ENCODE data around the gene ANG.
A peak's percentile ranks its signal among the peaks of the same experiment; 100 is the strongest.

The ANG gene

DNA sequence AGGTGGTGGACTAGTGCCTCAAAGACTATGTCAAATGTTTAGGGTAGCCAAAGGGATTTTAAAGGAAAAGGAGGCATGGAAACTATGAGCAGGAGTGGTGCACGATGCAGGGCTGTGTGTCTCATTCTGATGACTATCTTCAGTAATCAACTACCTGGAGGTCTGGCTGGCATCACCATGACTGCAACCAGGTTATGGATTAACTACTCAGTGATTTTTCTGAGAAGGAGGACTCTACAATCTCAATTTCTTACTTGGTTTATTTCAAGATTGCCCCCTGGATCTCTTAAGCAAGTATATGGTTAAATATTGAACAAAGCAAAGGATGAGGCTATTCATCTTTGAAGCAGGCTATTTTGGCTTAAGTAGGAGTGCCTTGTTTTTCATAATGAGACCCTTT is 38.0 kb downstream of the ANG start:
- H3K4me1 ChIP-seq (ENCODE audit: low read length), result peaks cover 42% of the 10 kb centered on the region
- no peak for TF ChIP-seq EZH2phosphoT487 (IDR thresholded peaks at IDR 0.05; ENCODE audit: low read depth)
- TF ChIP-seq, protein P1, sequence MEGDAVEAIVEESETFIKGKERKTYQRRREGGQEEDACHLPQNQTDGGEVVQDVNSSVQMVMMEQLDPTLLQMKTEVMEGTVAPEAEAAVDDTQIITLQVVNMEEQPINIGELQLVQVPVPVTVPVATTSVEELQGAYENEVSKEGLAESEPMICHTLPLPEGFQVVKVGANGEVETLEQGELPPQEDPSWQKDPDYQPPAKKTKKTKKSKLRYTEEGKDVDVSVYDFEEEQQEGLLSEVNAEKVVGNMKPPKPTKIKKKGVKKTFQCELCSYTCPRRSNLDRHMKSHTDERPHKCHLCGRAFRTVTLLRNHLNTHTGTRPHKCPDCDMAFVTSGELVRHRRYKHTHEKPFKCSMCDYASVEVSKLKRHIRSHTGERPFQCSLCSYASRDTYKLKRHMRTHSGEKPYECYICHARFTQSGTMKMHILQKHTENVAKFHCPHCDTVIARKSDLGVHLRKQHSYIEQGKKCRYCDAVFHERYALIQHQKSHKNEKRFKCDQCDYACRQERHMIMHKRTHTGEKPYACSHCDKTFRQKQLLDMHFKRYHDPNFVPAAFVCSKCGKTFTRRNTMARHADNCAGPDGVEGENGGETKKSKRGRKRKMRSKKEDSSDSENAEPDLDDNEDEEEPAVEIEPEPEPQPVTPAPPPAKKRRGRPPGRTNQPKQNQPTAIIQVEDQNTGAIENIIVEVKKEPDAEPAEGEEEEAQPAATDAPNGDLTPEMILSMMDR (IDR thresholded peaks at IDR 0.05; ENCODE audit: low read depth, low read length), result no peak
- H3K4me3 ChIP-seq (ENCODE audit: low read length), result peak overlapping the region; percentile 34; the same call in 1 of the 2 replicates
- no peaks in the 10 kb centered on the region for H4K20me1 ChIP-seq (ENCODE audit: insufficient read depth, low read length)
- no peaks in the 10 kb centered on the region for H3K36me3 ChIP-seq (replicated peaks; ENCODE audit: low read depth, low read length)
- H3K79me2 ChIP-seq (ENCODE audit: low read length), result no peaks in the 10 kb centered on the region
- no peak overlapping the region for H3K9ac ChIP-seq (ENCODE audit: low read length)
- peaks cover 9% of the 10 kb centered on the region; the same call in 1 of the 2 replicates for H3K27me3 ChIP-seq (ENCODE audit: low read depth, low read length)
- no peaks in the 10 kb centered on the region for H3K9me3 ChIP-seq (ENCODE audit: insufficient read depth, low read length)
- H3K27ac ChIP-seq (ENCODE audit: low read length), result peak overlapping the region; percentile 13; the same call in 1 of the 2 replicates
- H2AFZ ChIP-seq (ENCODE audit: low read depth, low read length), result peak overlapping the region; percentile 39; the same call in 1 of the 2 replicates
- H3K4me2 ChIP-seq (ENCODE audit: low read length), result peak overlapping the region; percentile 49

DNA sequence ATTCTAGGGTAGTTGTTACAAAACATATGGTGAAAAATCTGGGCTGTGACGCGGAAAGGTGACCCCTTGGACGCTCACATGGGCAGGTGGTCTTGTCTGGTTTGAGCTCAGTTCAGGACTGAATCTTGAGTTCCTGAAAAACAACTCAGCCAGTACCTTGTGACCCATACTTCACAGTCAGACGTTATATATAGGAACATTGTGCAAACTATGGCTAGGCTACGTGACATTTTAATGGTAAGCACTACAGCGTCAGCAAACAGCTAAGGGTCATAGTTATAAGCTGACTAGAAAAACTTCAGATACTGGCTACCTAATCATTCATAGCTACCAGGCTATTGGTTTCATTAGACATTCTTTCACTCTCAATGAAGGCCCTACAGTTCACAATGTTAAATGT is 42.3 kb downstream of the ANG start:
- no peak overlapping the region for H3K4me2 ChIP-seq (ENCODE audit: low read length)
- no peak overlapping the region for H3K27ac ChIP-seq (ENCODE audit: low read length)
- no peak overlapping the region for H3K9ac ChIP-seq (ENCODE audit: low read length)
- H3K9me3 ChIP-seq (ENCODE audit: insufficient read depth, low read length), result no peaks in the 10 kb centered on the region
- no peaks in the 10 kb centered on the region for H4K20me1 ChIP-seq (ENCODE audit: insufficient read depth, low read length)
- no peak for TF ChIP-seq EZH2phosphoT487 (IDR thresholded peaks at IDR 0.05; ENCODE audit: low read depth)
- TF ChIP-seq, protein P1 (IDR thresholded peaks at IDR 0.05; ENCODE audit: low read depth, low read length), result no peak
- H3K79me2 ChIP-seq (ENCODE audit: low read length), result no peaks in the 10 kb centered on the region
- peaks cover 31% of the 10 kb centered on the region for H3K4me1 ChIP-seq (ENCODE audit: low read length)
- no peak overlapping the region for H3K4me3 ChIP-seq (ENCODE audit: low read length)
- no peaks in the 10 kb centered on the region for H3K36me3 ChIP-seq (replicated peaks; ENCODE audit: low read depth, low read length)
- no peaks in the 10 kb centered on the region for H3K27me3 ChIP-seq (ENCODE audit: low read depth, low read length)
- no peak overlapping the region for H2AFZ ChIP-seq (ENCODE audit: low read depth, low read length)

DNA sequence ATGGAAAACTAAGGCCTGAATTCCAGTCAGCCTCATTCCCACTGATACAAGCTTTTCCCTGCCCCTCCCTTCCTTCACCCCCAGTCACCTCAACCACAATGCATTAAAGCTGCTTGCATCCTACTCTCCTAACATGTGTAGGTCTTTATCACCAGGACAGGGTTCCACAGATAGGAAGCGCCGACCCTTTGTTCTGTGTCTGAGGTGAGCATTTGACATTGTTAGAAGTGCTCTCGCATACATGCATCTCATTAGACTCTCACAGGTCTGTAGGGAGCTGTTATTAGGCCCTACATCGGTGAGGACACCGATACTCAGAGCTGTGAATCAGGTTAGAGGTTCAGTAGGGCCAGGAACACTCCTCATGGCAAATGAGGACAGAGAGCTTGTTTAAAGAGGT is 43.9 kb downstream of the ANG start:
- no peak overlapping the region for H3K4me2 ChIP-seq (ENCODE audit: low read length)
- no peaks in the 10 kb centered on the region for H3K36me3 ChIP-seq (replicated peaks; ENCODE audit: low read depth, low read length)
- no peak overlapping the region for H3K9ac ChIP-seq (ENCODE audit: low read length)
- H3K4me3 ChIP-seq (ENCODE audit: low read length), result no peak overlapping the region
- H3K79me2 ChIP-seq (ENCODE audit: low read length), result no peaks in the 10 kb centered on the region
- no peaks in the 10 kb centered on the region for H3K27me3 ChIP-seq (ENCODE audit: low read depth, low read length)
- no peak overlapping the region for H3K27ac ChIP-seq (ENCODE audit: low read length)
- H4K20me1 ChIP-seq (ENCODE audit: insufficient read depth, low read length), result no peaks in the 10 kb centered on the region
- no peak overlapping the region for H2AFZ ChIP-seq (ENCODE audit: low read depth, low read length)
- TF ChIP-seq, protein P1 (IDR thresholded peaks at IDR 0.05; ENCODE audit: low read depth, low read length), result no peak
- no peak for TF ChIP-seq EZH2phosphoT487 (IDR thresholded peaks at IDR 0.05; ENCODE audit: low read depth)
- no peaks in the 10 kb centered on the region for H3K9me3 ChIP-seq (ENCODE audit: insufficient read depth, low read length)
- H3K4me1 ChIP-seq (ENCODE audit: low read length), result peaks cover 17% of the 10 kb centered on the region

DNA sequence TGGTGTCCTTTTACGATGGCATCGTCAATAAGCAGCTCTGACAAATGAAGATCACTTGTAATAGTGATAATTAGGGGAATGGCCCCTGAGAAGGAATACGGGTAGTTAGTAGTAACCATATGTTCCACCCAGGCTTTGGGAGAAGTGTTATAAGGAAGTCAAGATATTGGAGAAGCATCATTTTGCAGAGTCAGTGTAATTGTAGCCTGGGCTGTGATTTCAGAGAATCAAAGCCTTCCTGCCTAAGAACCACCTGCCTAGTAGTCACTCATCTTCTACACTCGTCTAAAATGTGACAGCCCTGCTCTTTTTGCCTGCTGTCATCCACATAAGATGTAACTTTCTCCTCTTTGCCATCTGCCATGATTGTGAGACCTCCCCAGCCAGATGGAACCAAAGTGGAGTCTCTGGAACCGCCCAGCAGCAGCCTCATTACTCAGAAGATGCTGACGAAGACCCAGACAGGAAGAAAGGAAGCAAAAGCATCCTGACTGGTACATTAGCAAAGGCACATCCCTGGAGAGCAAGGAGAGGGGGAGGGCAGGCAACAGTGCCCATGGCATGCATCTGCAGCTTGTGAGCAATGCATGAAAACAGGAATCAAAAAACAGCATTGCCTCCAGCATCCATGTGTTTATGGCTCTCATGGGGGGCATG is 44.5 kb downstream of the ANG start:
- Histone ChIP-seq H3K4me1 (ENCODE audit: low read length) (peaks cover 17% of the 10 kb centered on the region), H3K36me3 (replicated peaks; ENCODE audit: low read depth, low read length) (no peaks in the 10 kb centered on the region), H3K4me2 (ENCODE audit: low read length) (no peak overlapping the region)

More for the DNA sequence above, 44.5 kb downstream of the ANG start:
- Histone ChIP-seq H3K27ac (ENCODE audit: low read length) (no peak overlapping the region), H3K79me2 (ENCODE audit: low read length) (no peaks in the 10 kb centered on the region), H3K9ac (ENCODE audit: low read length) (no peak overlapping the region), H3K4me3 (ENCODE audit: low read length) (no peak overlapping the region), H2AFZ (ENCODE audit: low read depth, low read length) (no peak overlapping the region), H4K20me1 (ENCODE audit: insufficient read depth, low read length) (no peaks in the 10 kb centered on the region), H3K27me3 (ENCODE audit: low read depth, low read length) (no peaks in the 10 kb centered on the region), H3K9me3 (ENCODE audit: insufficient read depth, low read length) (no peaks in the 10 kb centered on the region)
- TF ChIP-seq EZH2phosphoT487 (IDR thresholded peaks at IDR 0.05; ENCODE audit: low read depth), result no peak
- TF ChIP-seq, protein P1 (IDR thresholded peaks at IDR 0.05; ENCODE audit: low read depth, low read length), result no peak
